Measurements from ENCODE around the gene EYA2.

The EYA2 gene

DNA sequence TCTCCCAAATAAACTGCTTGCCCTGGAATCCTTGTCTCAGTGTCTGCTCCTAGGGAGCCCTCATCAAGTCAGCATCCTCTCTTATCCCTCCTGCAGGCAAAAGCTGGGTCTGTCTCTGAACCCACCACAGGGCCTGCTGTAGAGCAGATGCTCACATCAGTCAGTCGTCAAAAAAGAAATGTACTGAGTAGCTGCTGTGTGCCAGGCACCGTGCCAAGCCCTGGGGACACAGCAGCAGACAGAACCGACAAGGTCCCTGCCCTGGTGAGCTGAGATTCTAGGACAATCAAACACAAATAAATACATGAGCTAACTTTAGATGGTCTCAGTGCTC lies 68.5 kb downstream of the EYA2 start:
- peaks cover 97% of the 10 kb centered on the region for H3K79me2 ChIP-seq (ENCODE audit: insufficient read depth, low read depth)
- no peak overlapping the region for H2AFZ ChIP-seq (ENCODE audit: low read depth)
- no peak overlapping the region for H3K4me3 ChIP-seq (IDR thresholded peaks at IDR 0.05; ENCODE audit: insufficient read depth, low read depth, low read length)
- no peaks in the 10 kb centered on the region for H3K36me3 ChIP-seq (ENCODE audit: insufficient read depth)
- TF ChIP-seq, protein P1, sequence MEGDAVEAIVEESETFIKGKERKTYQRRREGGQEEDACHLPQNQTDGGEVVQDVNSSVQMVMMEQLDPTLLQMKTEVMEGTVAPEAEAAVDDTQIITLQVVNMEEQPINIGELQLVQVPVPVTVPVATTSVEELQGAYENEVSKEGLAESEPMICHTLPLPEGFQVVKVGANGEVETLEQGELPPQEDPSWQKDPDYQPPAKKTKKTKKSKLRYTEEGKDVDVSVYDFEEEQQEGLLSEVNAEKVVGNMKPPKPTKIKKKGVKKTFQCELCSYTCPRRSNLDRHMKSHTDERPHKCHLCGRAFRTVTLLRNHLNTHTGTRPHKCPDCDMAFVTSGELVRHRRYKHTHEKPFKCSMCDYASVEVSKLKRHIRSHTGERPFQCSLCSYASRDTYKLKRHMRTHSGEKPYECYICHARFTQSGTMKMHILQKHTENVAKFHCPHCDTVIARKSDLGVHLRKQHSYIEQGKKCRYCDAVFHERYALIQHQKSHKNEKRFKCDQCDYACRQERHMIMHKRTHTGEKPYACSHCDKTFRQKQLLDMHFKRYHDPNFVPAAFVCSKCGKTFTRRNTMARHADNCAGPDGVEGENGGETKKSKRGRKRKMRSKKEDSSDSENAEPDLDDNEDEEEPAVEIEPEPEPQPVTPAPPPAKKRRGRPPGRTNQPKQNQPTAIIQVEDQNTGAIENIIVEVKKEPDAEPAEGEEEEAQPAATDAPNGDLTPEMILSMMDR (conservative IDR thresholded peaks at IDR 0.05; ENCODE audit: low read depth, low read length): no peak
- no peaks in the 10 kb centered on the region for H3K4me1 ChIP-seq (ENCODE audit: low read depth, poor library complexity, severe bottlenecking)
- H3K27me3 ChIP-seq (ENCODE audit: insufficient read depth, low read depth): no peaks in the 10 kb centered on the region
- peaks cover 31% of the 10 kb centered on the region for H4K20me1 ChIP-seq (ENCODE audit: insufficient read depth)
- H3K27ac ChIP-seq: no peak overlapping the region
- no peak overlapping the region for H3K4me2 ChIP-seq
- H3K9ac ChIP-seq: no peak overlapping the region

DNA sequence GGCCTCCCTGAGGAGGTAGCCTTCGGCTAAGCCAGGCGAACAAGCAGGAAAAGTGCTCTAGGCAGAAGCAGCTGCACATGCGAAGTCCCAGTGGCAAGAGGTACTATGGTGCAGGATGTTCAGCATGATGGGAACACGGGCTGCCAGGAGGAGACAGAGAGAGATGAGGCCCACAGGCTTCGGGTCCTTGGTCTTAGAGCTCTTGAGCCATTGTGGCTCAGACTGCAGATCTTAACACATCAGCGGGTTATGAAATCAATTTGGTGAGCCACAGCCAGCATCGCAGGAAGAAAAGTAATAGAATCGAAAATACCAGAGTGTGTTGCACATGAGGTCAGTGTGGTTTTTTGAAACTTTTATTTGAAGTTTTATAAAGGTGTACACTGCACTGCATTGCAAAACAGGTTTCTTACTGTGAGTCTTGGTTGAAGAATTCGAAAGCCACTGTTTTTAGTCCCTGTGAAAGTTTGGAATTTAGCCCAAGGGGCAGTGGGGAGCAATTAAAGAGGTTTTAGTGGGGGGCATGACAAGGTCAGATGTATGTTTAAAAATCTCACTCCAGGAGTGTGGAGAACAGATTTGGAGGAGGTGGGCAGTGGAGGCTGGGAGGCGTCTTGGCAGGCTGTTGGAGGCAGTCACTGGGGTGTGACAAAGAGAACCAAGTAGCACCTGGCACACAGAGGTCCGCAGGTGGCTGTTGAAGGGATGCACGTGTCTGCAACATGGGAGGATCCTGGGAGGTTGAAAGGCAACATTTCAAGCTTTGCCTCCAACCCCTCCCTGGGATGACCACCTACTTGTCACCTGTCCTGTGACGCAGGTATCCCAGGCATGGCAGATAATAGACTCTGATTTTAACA lies 69.3 kb downstream of the EYA2 start:
- Histone ChIP-seq H3K36me3 (ENCODE audit: insufficient read depth) (no peaks in the 10 kb centered on the region), H3K4me3 (IDR thresholded peaks at IDR 0.05; ENCODE audit: insufficient read depth, low read depth, low read length) (no peak overlapping the region), H3K4me1 (ENCODE audit: low read depth, poor library complexity, severe bottlenecking) (no peaks in the 10 kb centered on the region), H3K4me2 (no peak overlapping the region), H3K27ac (no peak overlapping the region), H3K79me2 (ENCODE audit: insufficient read depth, low read depth) (peaks cover 97% of the 10 kb centered on the region), H3K9ac (no peak overlapping the region), H2AFZ (ENCODE audit: low read depth) (no peak overlapping the region), H3K27me3 (ENCODE audit: insufficient read depth, low read depth) (no peaks in the 10 kb centered on the region), H4K20me1 (ENCODE audit: insufficient read depth) (peaks cover 31% of the 10 kb centered on the region)
- TF ChIP-seq, protein P1 (conservative IDR thresholded peaks at IDR 0.05; ENCODE audit: low read depth, low read length): no peak

DNA sequence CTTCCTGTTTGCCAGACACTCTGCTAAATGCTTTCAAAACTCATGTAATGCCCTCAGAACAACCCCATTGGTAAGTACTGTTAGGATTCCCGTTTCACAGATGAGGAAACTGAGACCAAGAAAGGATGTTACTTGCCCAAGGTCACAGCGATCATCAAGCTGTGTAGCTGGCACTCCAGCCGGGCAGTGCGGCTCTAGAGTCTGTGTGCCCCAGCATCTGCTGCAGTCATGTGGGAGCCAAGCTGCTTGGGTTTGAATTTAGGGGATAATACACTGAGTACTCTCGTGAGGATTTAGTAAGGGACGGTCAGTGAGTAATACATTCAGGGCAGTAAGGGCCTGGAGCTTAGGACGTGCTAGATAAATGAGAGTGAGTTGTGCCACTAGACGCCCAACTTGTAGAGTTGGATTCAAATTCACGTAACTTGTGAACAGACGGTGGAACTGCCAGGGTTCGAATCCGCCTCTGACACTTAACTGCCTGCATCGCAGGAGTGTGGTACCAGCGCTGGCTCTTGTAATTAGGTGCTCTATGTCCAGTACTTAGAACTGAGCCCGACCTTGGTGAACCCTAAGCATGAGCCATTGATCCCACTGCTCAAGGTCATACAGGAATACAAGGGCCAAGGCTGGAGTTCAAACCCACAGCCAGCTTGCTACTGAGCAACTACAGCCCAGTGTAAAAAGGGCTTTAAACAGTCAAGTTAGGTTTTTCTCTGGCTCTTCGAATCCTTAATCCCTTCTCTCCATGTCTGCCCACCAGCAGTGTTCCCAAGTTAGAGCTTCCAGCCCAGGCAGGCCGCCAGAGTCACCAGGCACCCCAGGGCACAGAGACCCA lies 70.2 kb downstream of the EYA2 start:
- Histone ChIP-seq H4K20me1 (ENCODE audit: insufficient read depth) (peaks cover 31% of the 10 kb centered on the region), H3K36me3 (ENCODE audit: insufficient read depth) (no peaks in the 10 kb centered on the region), H3K79me2 (ENCODE audit: insufficient read depth, low read depth) (peaks cover 96% of the 10 kb centered on the region), H3K4me2 (no peak overlapping the region), H3K27ac (no peak overlapping the region), H3K9ac (no peak overlapping the region), H3K4me3 (IDR thresholded peaks at IDR 0.05; ENCODE audit: insufficient read depth, low read depth, low read length) (no peak overlapping the region), H3K27me3 (ENCODE audit: insufficient read depth, low read depth) (no peaks in the 10 kb centered on the region), H2AFZ (ENCODE audit: low read depth) (no peak overlapping the region), H3K4me1 (ENCODE audit: low read depth, poor library complexity, severe bottlenecking) (no peaks in the 10 kb centered on the region)
- TF ChIP-seq, protein P1 (conservative IDR thresholded peaks at IDR 0.05; ENCODE audit: low read depth, low read length): no peak

DNA sequence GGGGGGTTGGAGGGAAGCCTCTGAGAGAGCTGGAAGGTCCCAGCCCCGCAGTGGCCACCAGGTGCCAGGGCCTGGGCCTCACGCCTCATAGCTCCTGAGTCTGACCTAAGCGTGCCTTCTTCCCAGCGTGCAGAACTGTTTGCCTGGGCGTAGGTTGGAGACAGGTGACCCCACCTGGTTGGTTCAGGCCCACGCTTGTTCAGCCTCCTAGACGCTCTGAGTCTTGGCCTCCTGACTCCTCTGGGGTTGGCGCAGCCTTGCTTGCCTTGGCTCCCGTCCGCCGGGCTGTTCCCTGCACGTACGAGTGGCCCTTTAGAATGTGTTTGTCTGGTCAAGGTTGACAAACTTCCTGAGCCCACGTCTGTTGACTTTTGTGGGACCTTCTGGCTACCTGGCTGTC lies 70.8 kb downstream of the EYA2 start:
- no peak overlapping the region for H2AFZ ChIP-seq (ENCODE audit: low read depth)
- no peaks in the 10 kb centered on the region for H3K27me3 ChIP-seq (ENCODE audit: insufficient read depth, low read depth)
- no peaks in the 10 kb centered on the region for H3K36me3 ChIP-seq (ENCODE audit: insufficient read depth)
- H3K4me2 ChIP-seq: no peak overlapping the region
- H3K4me1 ChIP-seq (ENCODE audit: low read depth, poor library complexity, severe bottlenecking): no peaks in the 10 kb centered on the region
- H3K9ac ChIP-seq: no peak overlapping the region
- H4K20me1 ChIP-seq (ENCODE audit: insufficient read depth): peaks cover 37% of the 10 kb centered on the region
- peaks cover 96% of the 10 kb centered on the region for H3K79me2 ChIP-seq (ENCODE audit: insufficient read depth, low read depth)
- no peak overlapping the region for H3K27ac ChIP-seq
- H3K4me3 ChIP-seq (IDR thresholded peaks at IDR 0.05; ENCODE audit: insufficient read depth, low read depth, low read length): no peak overlapping the region
- TF ChIP-seq, protein P1 (conservative IDR thresholded peaks at IDR 0.05; ENCODE audit: low read depth, low read length): no peak

Data from KMS-11 (cell line).